Naive thymus-derived CD8-positive, alpha-beta T cell (primary cell): Measurements from ENCODE around the gene CCDC85B. TPM values are rescaled to one million over a fixed set of nuclear protein-coding genes. Genes with fewer than 3 reads are reported as not detected.
A peak's percentile ranks its signal among the peaks of the same experiment; 100 is the strongest.

Experiments
- ATAC-seq, 2 donors: fragments of 150-1000 bp; cut with Tn5 transposase in 1 of 2; sonication (Bioruptor Pico), chemical (Tn5 transposase) in 1 of 2; 1 replicate in 1 of 2; 2 replicates in 1 of 2; pipeline ENCODE4 v1.10.0; 2021; ENCODE audit warnings: mild to moderate bottlenecking in 2 of 2, moderate library complexity in 2 of 2
- POLR2A ChIA-PET: fragments of 350-600 bp; sonication (Branson Sonifier 250); formaldehyde crosslinking; loops from one replicate; lab custom pipeline; 2021; ENCODE audit warnings: antibody characterized with exemption; lab: Charles Lee
- DNase-seq, 10 donors: peaks; one replicate each; pipeline versions ENCODE4 v3.0.0 to v3.0.0-alpha.2; 2020 to 2022
- H3K27ac Mint-ChIP-seq, 10 donors: one replicate each; pipeline ENCODE4 v1.8.0; 2020 to 2022; ENCODE audit warnings: mild to moderate bottlenecking in 10 of 10, mixed read lengths in 10 of 10, moderate library complexity in 4 of 10, inconsistent platforms in 1 of 10
- H3K27me3 Mint-ChIP-seq, 5 donors: one replicate each; pipeline ENCODE4 v1.8.0; 2021 to 2022; ENCODE audit warnings: mixed read lengths in 5 of 5
- H3K36me3 Mint-ChIP-seq, 3 donors: one replicate each; pipeline ENCODE4 v1.8.0; 2020 to 2022; ENCODE audit warnings: mixed read lengths in 3 of 3, mild to moderate bottlenecking in 2 of 3, inconsistent platforms in 1 of 3
- H3K4me1 Mint-ChIP-seq, 4 donors: one replicate each; pipeline ENCODE4 v1.8.0; 2021 to 2022; ENCODE audit warnings: mixed read lengths in 4 of 4
- H3K4me3 Mint-ChIP-seq, 10 donors: one replicate each; pipeline ENCODE4 v1.8.0; 2020 to 2022; ENCODE audit warnings: mild to moderate bottlenecking in 10 of 10, mixed read lengths in 10 of 10, moderate library complexity in 6 of 10, inconsistent platforms in 1 of 10
- H3K9me3 Mint-ChIP-seq, 9 donors: one replicate each; pipeline ENCODE4 v1.8.0; 2020 to 2022; ENCODE audit warnings: mixed read lengths in 9 of 9, mild to moderate bottlenecking in 3 of 9, inconsistent platforms in 1 of 9, moderate library complexity in 1 of 9
- polyA plus RNA-seq, 3 donors: library from polyadenylated mRNA; unstranded; fragments of 300-500 nt; fragmentation: Illumina TruSeq; gene quantifications; one replicate each; pipeline ENCODE4 v1.2.3, GENCODE V29; 2021
- total RNA-seq, 8 experiments: library from RNA in 2 of 8; stranded (reverse) in 2 of 8; gene quantifications; one replicate each; pipeline ENCODE4 v1.2.3 and lab custom pipeline; 2021 to 2026

The CCDC85B gene
- total and polyA plus RNA-seq, 5 experiments from 2014 or later: 25.8 to 83.6 (median 77.2) TPM

GRCh38 chr11:65918211-65919140, 28.0 kb downstream of the CCDC85B start, which contains the start of gene C11orf68:
Gene C11orf68, minus strand, starts transcription at chr11:65919062. Its CDS starts 31 bp downstream, at chr11:65919031.
- POLR2A ChIA-PET: interaction anchor here (0.6 to 7.7 kb wide), 15 partner anchors 9 to 420 kb away, joined by 3 to 183 read pairs (median 7); partner anchors contain the start of genes CCDC85B, CFL1, FIBP and FOSL1
- Mint-ChIP-seq H3K27ac (peak within 1 kb of the TSS; percentile 77 to 96 (median 92)), H3K27me3 (no peaks in the 10 kb centered on the region), H3K4me3 (peak within 1 kb of the TSS; percentile 88 to 97 (median 92)), H3K4me1 (peaks cover 19 to 65% (median 48%) of the 10 kb centered on the region in 4 donors), H3K36me3 (peaks cover 0 to 33% (median 0%) of the 10 kb centered on the region in 3 donors), H3K9me3 (no peaks in the 10 kb centered on the region)
- DNase-seq (no peak), ATAC-seq (peak; percentile 70 to 72)

- H3K36me3 Mint-ChIP-seq: peaks cover 0 to 36% (median 0%) of the 10 kb centered on the region in 3 donors
- DNase-seq (peak; percentile 95 to 100 (median 98)), ATAC-seq (peak; percentile 86 to 92)
- POLR2A ChIA-PET: interaction anchor here (0.5 to 7.7 kb wide), 14 partner anchors 9 to 256 kb away, joined by 3 to 183 read pairs (median 7); partner anchors contain the start of genes CCDC85B, CFL1, FIBP and FOSL1
- H3K27ac Mint-ChIP-seq: peak within 1 kb of the TSS; percentile 77 to 96 (median 92)
- H3K4me1 Mint-ChIP-seq: peaks cover 19 to 66% (median 49%) of the 10 kb centered on the region in 4 donors
- H3K9me3 Mint-ChIP-seq: no peaks in the 10 kb centered on the region
- no peaks in the 10 kb centered on the region for H3K27me3 Mint-ChIP-seq
- peak within 1 kb of the TSS; percentile 88 to 97 (median 92) for H3K4me3 Mint-ChIP-seq
Observed at GRCh38 chr11:65919141-65919572, 28.7 kb downstream of the CCDC85B start, which contains the start of gene DRAP1. Gene DRAP1, plus strand, starts transcription at chr11:65919426. Its CDS starts 76 bp downstream, at chr11:65919502.

- peak overlapping the region; percentile 75 to 95 (median 89) for H3K27ac Mint-ChIP-seq
- peaks cover 17 to 62% (median 45%) of the 10 kb centered on the region in 4 donors for H3K4me1 Mint-ChIP-seq
- ATAC-seq: peak; percentile 42 to 51
Observed at GRCh38 chr11:65919573-65920371, 29.3 kb downstream of the CCDC85B start.

DNA sequence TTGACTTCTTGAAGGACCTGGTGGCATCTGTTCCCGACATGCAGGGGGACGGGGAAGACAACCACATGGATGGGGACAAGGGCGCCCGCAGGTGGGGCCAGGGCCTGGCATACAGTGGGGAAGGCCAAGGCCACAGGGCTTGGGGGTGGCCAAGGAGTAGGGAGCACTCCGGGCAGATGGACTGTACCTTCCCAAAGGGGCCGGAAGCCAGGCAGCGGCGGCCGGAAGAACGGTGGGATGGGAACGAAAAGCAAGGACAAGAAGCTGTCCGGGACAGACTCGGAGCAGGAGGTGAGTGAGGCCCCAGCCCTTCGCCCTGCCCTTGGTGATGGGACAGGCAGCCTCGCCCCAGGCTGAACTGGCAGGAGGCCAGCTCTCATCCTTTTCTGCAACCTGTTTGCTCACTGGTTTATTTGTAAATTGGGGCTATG, 29.9 kb downstream of the CCDC85B start:
- ATAC-seq (no peak), DNase-seq (no peak)
- peaks cover 0 to 37% (median 0%) of the 10 kb centered on the region in 3 donors for H3K36me3 Mint-ChIP-seq
- peak overlapping the region; percentile 67 to 94 (median 88) for H3K27ac Mint-ChIP-seq
- POLR2A ChIA-PET: interaction anchor here (0.7 to 7.7 kb wide), 8 partner anchors 7 to 278 kb away, joined by 3 to 183 read pairs (median 3); partner anchors contain the start of genes CCDC85B, FIBP, KAT5 and RELA
- no peaks in the 10 kb centered on the region for H3K9me3 Mint-ChIP-seq
- H3K4me1 Mint-ChIP-seq: peaks cover 11 to 55% (median 40%) of the 10 kb centered on the region in 4 donors
- H3K27me3 Mint-ChIP-seq: no peaks in the 10 kb centered on the region
- peak overlapping the region; percentile 88 to 97 (median 92) for H3K4me3 Mint-ChIP-seq

More at GRCh38 chr11:65919573-65920371, 29.3 kb downstream of the CCDC85B start:
- no peaks in the 10 kb centered on the region for H3K9me3 Mint-ChIP-seq
- DNase-seq: peak in 5 of 10 donors; percentile 35 to 81 (median 64)
- H3K4me3 Mint-ChIP-seq: peak overlapping the region; percentile 88 to 97 (median 92)
- no peaks in the 10 kb centered on the region for H3K27me3 Mint-ChIP-seq
- POLR2A ChIA-PET: interaction anchor here (0.5 to 7.7 kb wide), 9 partner anchors 8 to 208 kb away, joined by 3 to 183 read pairs (median 3); partner anchors contain the start of genes CCDC85B, FIBP, FOSL1 and KAT5
- H3K36me3 Mint-ChIP-seq: peaks cover 0 to 37% (median 0%) of the 10 kb centered on the region in 3 donors

- Mint-ChIP-seq H3K36me3 (peaks cover 0 to 37% (median 0%) of the 10 kb centered on the region in 3 donors), H3K4me1 (peaks cover 11 to 55% (median 37%) of the 10 kb centered on the region in 4 donors), H3K9me3 (no peaks in the 10 kb centered on the region), H3K4me3 (peak overlapping the region; percentile 88 to 97 (median 92)), H3K27me3 (no peaks in the 10 kb centered on the region), H3K27ac (peak overlapping the region in 2 of 10 donors; percentile 58 to 80)
- POLR2A ChIA-PET: interaction anchor here (0.6 to 7.7 kb wide), 10 partner anchors 8 to 279 kb away, joined by 3 to 183 read pairs (median 4); partner anchors contain the start of genes CCDC85B, FIBP, FOSL1 and KAT5
- no peak for ATAC-seq
- no peak for DNase-seq
Observed at GRCh38 chr11:65921033-65921555, 30.6 kb downstream of the CCDC85B start.

DNA sequence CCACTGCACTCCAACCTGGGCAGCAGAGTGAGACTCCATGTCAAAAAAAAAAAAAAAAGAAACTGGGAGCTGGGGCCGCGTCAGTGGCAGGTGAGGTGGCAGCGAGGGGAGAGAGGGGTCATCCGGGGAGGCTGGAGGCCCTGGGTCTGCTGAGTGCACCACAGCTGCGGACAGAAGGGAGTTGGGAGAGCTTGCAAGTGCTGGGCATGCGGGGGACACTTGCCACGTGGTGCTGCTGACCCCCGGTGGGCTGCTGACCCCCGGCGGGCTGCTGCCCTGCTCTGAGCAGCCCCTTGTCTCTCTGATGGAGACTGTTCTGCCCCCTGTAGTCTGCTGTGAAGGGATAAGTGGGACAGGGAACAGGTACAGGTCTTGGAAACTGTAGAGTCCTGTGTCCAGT, 31.4 kb downstream of the CCDC85B start:
- Mint-ChIP-seq H3K36me3 (peaks cover 0 to 34% (median 0%) of the 10 kb centered on the region in 3 donors), H3K27ac (peak overlapping the region in 6 of 10 donors; percentile 37 to 82 (median 56)), H3K4me3 (peak overlapping the region in 7 of 10 donors; percentile 32 to 72 (median 50)), H3K9me3 (no peaks in the 10 kb centered on the region), H3K27me3 (no peaks in the 10 kb centered on the region), H3K4me1 (peaks cover 8 to 49% (median 31%) of the 10 kb centered on the region in 4 donors)
- POLR2A ChIA-PET: interaction anchor here (0.6 to 7.7 kb wide), 7 partner anchors 9 to 259 kb away, joined by 3 to 183 read pairs (median 4); partner anchors contain the start of genes CCDC85B, FIBP, FOSL1 and RELA
- no peak for ATAC-seq
- DNase-seq: no peak

GRCh38 chr11:65922565-65922964, 32.1 kb downstream of the CCDC85B start:
- peak overlapping the region in 7 of 10 donors; percentile 32 to 72 (median 50) for H3K4me3 Mint-ChIP-seq
- ATAC-seq: no peak
- peaks cover 0 to 30% (median 0%) of the 10 kb centered on the region in 3 donors for H3K36me3 Mint-ChIP-seq
- no peak for DNase-seq
- H3K27me3 Mint-ChIP-seq: no peaks in the 10 kb centered on the region
- H3K4me1 Mint-ChIP-seq: peaks cover 9 to 49% (median 31%) of the 10 kb centered on the region in 4 donors
- peak overlapping the region in 6 of 10 donors; percentile 44 to 82 (median 63) for H3K27ac Mint-ChIP-seq
- POLR2A ChIA-PET: interaction anchor here (1.0 to 7.7 kb wide), 7 partner anchors 9 to 63 kb away, joined by 3 to 183 read pairs (median 4); partner anchors contain the start of genes CCDC85B, FIBP and MUS81
- H3K9me3 Mint-ChIP-seq: no peaks in the 10 kb centered on the region

- Mint-ChIP-seq H3K36me3 (peaks cover 0 to 25% (median 0%) of the 10 kb centered on the region in 3 donors), H3K27me3 (no peaks in the 10 kb centered on the region), H3K4me1 (peaks cover 19 to 58% (median 42%) of the 10 kb centered on the region in 4 donors), H3K9me3 (no peaks in the 10 kb centered on the region), H3K4me3 (no peak overlapping the region), H3K27ac (peak overlapping the region in 8 of 10 donors; percentile 28 to 80 (median 67))
- no peak for DNase-seq
- no peak for ATAC-seq
- POLR2A ChIA-PET: no interaction called here
Observed at GRCh38 chr11:65925397-65925796, 34.9 kb downstream of the CCDC85B start.

- DNase-seq: peak; percentile 49 to 90 (median 77)
- no peaks in the 10 kb centered on the region for H3K27me3 Mint-ChIP-seq
- H3K4me3 Mint-ChIP-seq: peak overlapping the region; percentile 65 to 86 (median 74)
- H3K27ac Mint-ChIP-seq: peak overlapping the region; percentile 88 to 99 (median 97)
- H3K4me1 Mint-ChIP-seq: peaks cover 23 to 61% (median 48%) of the 10 kb centered on the region in 4 donors
- H3K9me3 Mint-ChIP-seq: no peaks in the 10 kb centered on the region
- POLR2A ChIA-PET: interaction anchor here (0.6 to 8.2 kb wide), 18 partner anchors 8 to 666 kb away, joined by 3 to 151 read pairs (median 4); partner anchors contain the start of genes C11orf68, CCDC85B, CFL1 and FIBP
- peaks cover 0 to 10% (median 0%) of the 10 kb centered on the region in 3 donors for H3K36me3 Mint-ChIP-seq
- ATAC-seq: peak; percentile 92 to 96
Observed at GRCh38 chr11:65927904-65928397, 37.5 kb downstream of the CCDC85B start.

DNA sequence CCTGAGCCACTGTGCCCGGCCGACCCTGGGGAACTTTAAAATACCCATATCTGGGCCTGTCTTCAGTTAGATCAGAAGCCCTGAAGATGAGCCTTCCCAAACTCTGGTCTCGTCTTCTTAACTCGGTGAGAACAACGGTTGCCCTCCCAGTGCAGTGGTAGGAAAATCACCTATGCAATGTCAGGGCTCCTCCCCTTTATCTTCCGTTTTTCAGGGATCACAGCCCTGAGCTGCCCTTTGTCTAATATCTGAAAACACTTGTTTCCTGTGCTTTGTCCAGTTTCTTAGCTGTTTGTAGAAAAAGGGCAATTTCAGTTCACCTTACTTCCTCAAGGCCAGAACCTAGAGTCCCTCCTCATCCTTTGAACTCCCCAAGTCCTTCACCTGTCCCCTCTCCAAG, 38.2 kb downstream of the CCDC85B start:
- peak in 1 of 10 donors; percentile 26 for DNase-seq
- peaks cover 0 to 3% (median 0%) of the 10 kb centered on the region in 3 donors for H3K36me3 Mint-ChIP-seq
- peaks cover 23 to 59% (median 47%) of the 10 kb centered on the region in 4 donors for H3K4me1 Mint-ChIP-seq
- ATAC-seq: no peak
- POLR2A ChIA-PET: interaction anchor here (0.6 to 8.2 kb wide), 15 partner anchors 8 to 111 kb away, joined by 3 to 151 read pairs (median 7); partner anchors contain the start of genes C11orf68, CCDC85B, CFL1 and FIBP
- peak overlapping the region; percentile 88 to 99 (median 97) for H3K27ac Mint-ChIP-seq
- H3K27me3 Mint-ChIP-seq: no peaks in the 10 kb centered on the region
- no peaks in the 10 kb centered on the region for H3K9me3 Mint-ChIP-seq
- H3K4me3 Mint-ChIP-seq: peak overlapping the region; percentile 65 to 86 (median 74)
